BJ (cell line): ENCODE measurements around the gene TRANK1. TPM values are rescaled to one million over a fixed set of nuclear protein-coding genes. Genes with fewer than 3 reads are reported as not detected.

ENCODE experiments used
- CTCF ChIA-PET: fragments of 350-600 bp; formaldehyde crosslinking; extraction: SDS; loops from one replicate; lab custom pipeline; 2021; ENCODE audit warnings: antibody characterized with exemption, inconsistent platforms; lab: Yijun Ruan, JAX
- POLR2A ChIA-PET: fragments of 300-600 bp; sonication (Branson Sonifier 250); formaldehyde crosslinking; extraction: SDS; loops from one replicate; lab custom pipeline; 2021; ENCODE audit warnings: antibody characterized with exemption; lab: Charles Lee
- DNase-seq: peaks from one replicate; pipeline ENCODE4 v3.0.0-alpha.2; 2011; ENCODE audit warnings: low read depth
- H3K27me3 ChIP-seq: 2 replicates; pipeline ENCODE4 v1.6.0; 2011; ENCODE audit warnings: low read length; ENCODE audit not compliant: control insufficient read depth, insufficient read depth
- H3K36me3 ChIP-seq: 2 replicates; pipeline ENCODE4 v1.5.1; 2011; ENCODE audit warnings: low read length; ENCODE audit not compliant: control insufficient read depth, insufficient read depth
- H3K4me3 ChIP-seq: 2 replicates; pipeline ENCODE4 v1.5.1; 2011; ENCODE audit warnings: low read depth, mild to moderate bottlenecking, control low read depth, low read length
- polyA plus RNA-seq: library from polyadenylated mRNA; depleted of rRNA; stranded (reverse); fragments of >200 nt; gene quantifications from 2 replicates; pipeline ENCODE4 v1.2.3, GENCODE V29; 2011
- TF ChIP-seq, protein P1 (sequence below): IDR thresholded peaks from 2 replicates; pipeline ENCODE4 v1.5.1; 2011; ENCODE audit warnings: low read depth, mild to moderate bottlenecking, control low read depth, inconsistent platforms, low read length, moderate library complexity; ENCODE audit not compliant: insufficient read depth

TRANK1 gene
- polyA plus RNA-seq, 1 experiment = 11.3 TPM

- DNase-seq = no peak
- Histone ChIP-seq H3K36me3 (peaks cover 2% of the 10 kb centered on the region; the same call in 1 of the 2 replicates), H3K4me3 (no peak overlapping the region), H3K27me3 (no peaks in the 10 kb centered on the region)
- TF ChIP-seq, protein P1, sequence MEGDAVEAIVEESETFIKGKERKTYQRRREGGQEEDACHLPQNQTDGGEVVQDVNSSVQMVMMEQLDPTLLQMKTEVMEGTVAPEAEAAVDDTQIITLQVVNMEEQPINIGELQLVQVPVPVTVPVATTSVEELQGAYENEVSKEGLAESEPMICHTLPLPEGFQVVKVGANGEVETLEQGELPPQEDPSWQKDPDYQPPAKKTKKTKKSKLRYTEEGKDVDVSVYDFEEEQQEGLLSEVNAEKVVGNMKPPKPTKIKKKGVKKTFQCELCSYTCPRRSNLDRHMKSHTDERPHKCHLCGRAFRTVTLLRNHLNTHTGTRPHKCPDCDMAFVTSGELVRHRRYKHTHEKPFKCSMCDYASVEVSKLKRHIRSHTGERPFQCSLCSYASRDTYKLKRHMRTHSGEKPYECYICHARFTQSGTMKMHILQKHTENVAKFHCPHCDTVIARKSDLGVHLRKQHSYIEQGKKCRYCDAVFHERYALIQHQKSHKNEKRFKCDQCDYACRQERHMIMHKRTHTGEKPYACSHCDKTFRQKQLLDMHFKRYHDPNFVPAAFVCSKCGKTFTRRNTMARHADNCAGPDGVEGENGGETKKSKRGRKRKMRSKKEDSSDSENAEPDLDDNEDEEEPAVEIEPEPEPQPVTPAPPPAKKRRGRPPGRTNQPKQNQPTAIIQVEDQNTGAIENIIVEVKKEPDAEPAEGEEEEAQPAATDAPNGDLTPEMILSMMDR = no peak
- ChIA-PET CTCF (no interaction called here), POLR2A (no interaction called here)
Measured at GRCh38 chr3:36991147-36991546, 46.3 kb upstream of the TRANK1 start.

- TF ChIP-seq, protein P1 = no peak
- ChIA-PET CTCF (interaction anchor here (0.6 to 1.0 kb wide), 2 partner anchors 231 to 807 kb away, joined by 3 read pairs; no protein-coding TSS in a partner anchor), POLR2A (interaction anchor here (0.6 to 1.2 kb wide), 2 partner anchors 17 to 1846 kb away, joined by 8 to 11 read pairs; no protein-coding TSS in a partner anchor)
- no peak for DNase-seq
- H3K27me3 ChIP-seq = no peaks in the 10 kb centered on the region
- H3K36me3 ChIP-seq = peaks cover 5% of the 10 kb centered on the region; the same call in 1 of the 2 replicates
- H3K4me3 ChIP-seq = no peak overlapping the region
Measured at GRCh38 chr3:36989568-36989967, 44.7 kb upstream of the TRANK1 start.

- peaks cover 6% of the 10 kb centered on the region; the same call in 1 of the 2 replicates for H3K36me3 ChIP-seq
- DNase-seq = no peak
- CTCF ChIA-PET = interaction anchor here (0.6 to 1.0 kb wide), 3 partner anchors 30 to 807 kb away, joined by 3 to 4 read pairs (median 3); no protein-coding TSS in a partner anchor
- H3K4me3 ChIP-seq = no peak overlapping the region
- POLR2A ChIA-PET = interaction anchor here (0.6 to 1.2 kb wide), 3 partner anchors 16 to 1847 kb away, joined by 6 to 11 read pairs (median 8); no protein-coding TSS in a partner anchor
- H3K27me3 ChIP-seq = no peaks in the 10 kb centered on the region
- TF ChIP-seq, protein P1 = no peak
Measured at GRCh38 chr3:36989005-36989404, 44.2 kb upstream of the TRANK1 start.

- CTCF ChIA-PET = interaction anchor here (0.6 to 0.9 kb wide), 2 partner anchors 29 to 259 kb away, joined by 3 to 4 read pairs; no protein-coding TSS in a partner anchor
- DNase-seq = no peak
- Histone ChIP-seq H3K4me3 (no peak overlapping the region), H3K36me3 (peaks cover 7% of the 10 kb centered on the region; the same call in 1 of the 2 replicates), H3K27me3 (no peaks in the 10 kb centered on the region)
- TF ChIP-seq, protein P1 = no peak
- POLR2A ChIA-PET = interaction anchor here (1.2 kb wide), 1 partner anchor 19 kb away, joined by 8 read pairs; no protein-coding TSS in a partner anchor
Measured at GRCh38 chr3:36988356-36988755, 43.5 kb upstream of the TRANK1 start.

- CTCF ChIA-PET = interaction anchor here (0.7 kb wide), 1 partner anchor 311 kb away, joined by 4 read pairs; no protein-coding TSS in a partner anchor
Measured at GRCh38 chr3:36981006-36981405, 36.2 kb upstream of the TRANK1 start.

More at GRCh38 chr3:36981006-36981405, 36.2 kb upstream of the TRANK1 start:
- H3K4me3 ChIP-seq = no peak overlapping the region
- H3K27me3 ChIP-seq = no peaks in the 10 kb centered on the region
- peaks cover 7% of the 10 kb centered on the region; the same call in 1 of the 2 replicates for H3K36me3 ChIP-seq
- POLR2A ChIA-PET = no interaction called here
- no peak for DNase-seq
- TF ChIP-seq, protein P1 = no peak
